Stimulated activated effector memory CD8-positive, alpha-beta T cell treated with anti-CD3 and anti-CD28 coated beads, Interleukin-12 subunit alpha, Interleukin-12 subunit beta, amount 100 ng/mL, for 72 hours (primary cell): ENCODE results near the gene PNPLA2.

ENCODE experiments used
- ATAC-seq: fragments of 150-1000 bp; cut with Tn5 transposase; 2 replicates; pipeline ENCODE4 v1.10.0; 2021
- DNase-seq, 2 donors: peaks; one replicate each; pipeline ENCODE4 v3.0.0; 2021 to 2022; ENCODE audit warnings: low spot score in 2 of 2
- H3K27ac Mint-ChIP-seq: one replicate; pipeline ENCODE4 v1.8.0; 2022; ENCODE audit warnings: mild to moderate bottlenecking, mixed read lengths
- H3K36me3 Mint-ChIP-seq: one replicate; pipeline ENCODE4 v1.8.0; 2022; ENCODE audit warnings: mild to moderate bottlenecking, mixed read lengths
- H3K4me1 Mint-ChIP-seq: one replicate; pipeline ENCODE4 v1.8.0; 2022; ENCODE audit warnings: mixed read lengths
- H3K4me3 Mint-ChIP-seq: one replicate; pipeline ENCODE4 v1.8.0; 2022; ENCODE audit warnings: mild to moderate bottlenecking, mixed read lengths
- H3K9me3 Mint-ChIP-seq: one replicate; pipeline ENCODE4 v1.8.0; 2022; ENCODE audit warnings: mixed read lengths

Gene PNPLA2

GRCh38 chr11:819129-819931 lies 616 bp downstream of the PNPLA2 start:
- Mint-ChIP-seq H3K27ac (peak overlapping the region; percentile 83), H3K4me3 (peak overlapping the region; percentile 76), H3K4me1 (peaks cover 13% of the 10 kb centered on the region), H3K36me3 (peaks cover 44% of the 10 kb centered on the region), H3K9me3 (no peaks in the 10 kb centered on the region)
- DNase-seq (peak; percentile 94 to 95), ATAC-seq (peak; percentile 81)

- DNase-seq (peak; percentile 76 to 94), ATAC-seq (peak; percentile 81)
- peaks cover 44% of the 10 kb centered on the region for H3K36me3 Mint-ChIP-seq
- peak overlapping the region; percentile 83 for H3K27ac Mint-ChIP-seq
- peaks cover 15% of the 10 kb centered on the region for H3K4me1 Mint-ChIP-seq
- H3K9me3 Mint-ChIP-seq: no peaks in the 10 kb centered on the region
- peak overlapping the region; percentile 76 for H3K4me3 Mint-ChIP-seq
These were observed 1.4 kb downstream of the PNPLA2 start for GRCh38 chr11:819943-820649.

- Mint-ChIP-seq H3K27ac (peak overlapping the region; percentile 83), H3K9me3 (no peaks in the 10 kb centered on the region), H3K4me3 (peak overlapping the region; percentile 76), H3K36me3 (peaks cover 43% of the 10 kb centered on the region), H3K4me1 (peaks cover 17% of the 10 kb centered on the region)
- ATAC-seq: no peak
- no peak for DNase-seq
These were observed 2.2 kb downstream of the PNPLA2 start for GRCh38 chr11:820655-821511.

- peaks cover 43% of the 10 kb centered on the region for H3K36me3 Mint-ChIP-seq
- DNase-seq: no peak
These were observed 3.0 kb downstream of the PNPLA2 start for GRCh38 chr11:821512-822371.

GRCh38 chr11:823441-824291 lies 5.0 kb downstream of the PNPLA2 start:
- Mint-ChIP-seq H3K4me3 (no peak overlapping the region), H3K4me1 (peaks cover 25% of the 10 kb centered on the region), H3K36me3 (peaks cover 43% of the 10 kb centered on the region), H3K9me3 (no peaks in the 10 kb centered on the region), H3K27ac (no peak overlapping the region)
- no peak for DNase-seq
- no peak for ATAC-seq

More at GRCh38 chr11:821512-822371, 3.0 kb downstream of the PNPLA2 start:
- ATAC-seq: no peak
- Mint-ChIP-seq H3K4me3 (peak overlapping the region; percentile 76), H3K9me3 (no peaks in the 10 kb centered on the region), H3K27ac (peak overlapping the region; percentile 17), H3K4me1 (peaks cover 17% of the 10 kb centered on the region)

GRCh38 chr11:824292-824880 lies 5.7 kb downstream of the PNPLA2 start:
- DNase-seq: no peak
- H3K4me3 Mint-ChIP-seq: no peak overlapping the region

GRCh38 chr11:824942-825341 lies 6.2 kb downstream of the PNPLA2 start:
- H3K9me3 Mint-ChIP-seq: no peaks in the 10 kb centered on the region
- H3K4me1 Mint-ChIP-seq: peaks cover 23% of the 10 kb centered on the region
- ATAC-seq (no peak), DNase-seq (no peak)
- no peak overlapping the region for H3K27ac Mint-ChIP-seq
- no peak overlapping the region for H3K4me3 Mint-ChIP-seq
- peaks cover 40% of the 10 kb centered on the region for H3K36me3 Mint-ChIP-seq

More at GRCh38 chr11:824292-824880, 5.7 kb downstream of the PNPLA2 start:
- H3K9me3 Mint-ChIP-seq: no peaks in the 10 kb centered on the region
- H3K4me1 Mint-ChIP-seq: peaks cover 23% of the 10 kb centered on the region
- peaks cover 43% of the 10 kb centered on the region for H3K36me3 Mint-ChIP-seq
- no peak overlapping the region for H3K27ac Mint-ChIP-seq
- ATAC-seq: no peak

GRCh38 chr11:825366-826226 lies 6.9 kb downstream of the PNPLA2 start:
- peaks cover 23% of the 10 kb centered on the region for H3K4me1 Mint-ChIP-seq
- H3K36me3 Mint-ChIP-seq: peaks cover 36% of the 10 kb centered on the region
- DNase-seq (no peak), ATAC-seq (no peak)
- no peak overlapping the region for H3K27ac Mint-ChIP-seq
- no peaks in the 10 kb centered on the region for H3K9me3 Mint-ChIP-seq
- H3K4me3 Mint-ChIP-seq: no peak overlapping the region

- H3K36me3 Mint-ChIP-seq: peaks cover 30% of the 10 kb centered on the region
These were observed 7.5 kb downstream of the PNPLA2 start for GRCh38 chr11:826227-826621.

GRCh38 chr11:826836-827145 lies 8.1 kb downstream of the PNPLA2 start:
- peak overlapping the region; percentile 70 for H3K4me3 Mint-ChIP-seq
- H3K4me1 Mint-ChIP-seq: peaks cover 16% of the 10 kb centered on the region
- ATAC-seq (no peak), DNase-seq (no peak)
- H3K9me3 Mint-ChIP-seq: no peaks in the 10 kb centered on the region
- peaks cover 29% of the 10 kb centered on the region for H3K36me3 Mint-ChIP-seq
- H3K27ac Mint-ChIP-seq: no peak overlapping the region

More at GRCh38 chr11:826227-826621, 7.5 kb downstream of the PNPLA2 start:
- H3K9me3 Mint-ChIP-seq: no peaks in the 10 kb centered on the region
- no peak overlapping the region for H3K27ac Mint-ChIP-seq
- ATAC-seq (no peak), DNase-seq (no peak)
- H3K4me1 Mint-ChIP-seq: peaks cover 16% of the 10 kb centered on the region
- H3K4me3 Mint-ChIP-seq: peak overlapping the region; percentile 70

GRCh38 chr11:827146-827896 lies 8.6 kb downstream of the PNPLA2 start:
- peak; percentile 17 for ATAC-seq
- H3K9me3 Mint-ChIP-seq: no peaks in the 10 kb centered on the region
- H3K27ac Mint-ChIP-seq: no peak overlapping the region
- H3K4me3 Mint-ChIP-seq: peak overlapping the region; percentile 70
- peaks cover 24% of the 10 kb centered on the region for H3K36me3 Mint-ChIP-seq
- DNase-seq: peak in 1 of 2 donors; percentile 76
- H3K4me1 Mint-ChIP-seq: peaks cover 16% of the 10 kb centered on the region

GRCh38 chr11:827897-828192 lies 9.1 kb downstream of the PNPLA2 start, which contains the start of gene CRACR2B:
CRACR2B (plus strand) TSS chr11:827919; CDS start chr11:828608, 689 bp downstream.
- Mint-ChIP-seq H3K4me1 (peaks cover 16% of the 10 kb centered on the region), H3K36me3 (peaks cover 19% of the 10 kb centered on the region), H3K4me3 (peak within 1 kb of the TSS; percentile 70), H3K9me3 (no peaks in the 10 kb centered on the region), H3K27ac (no peak within 1 kb of the TSS)
- ATAC-seq (no peak), DNase-seq (no peak)
